RWPE2 (cell line): ENCODE data around the gene ANKLE2.
"Not testable (repeated sequence)": the region's sequence is repeated elsewhere in the genome, so short reads cannot be mapped to it uniquely, and the experiment has no call there.

Experiments used
- ATAC-seq: fragments of 200-7000 bp; cut with Tn5 transposase; 3 replicates; pipeline ENCODE4 v1.9.1; 2021; ENCODE audit warnings: low read depth
- DNase-seq: peaks from one replicate; pipeline ENCODE4 v3.0.0-alpha.2; 2020; ENCODE audit warnings: low spot score
- H3K27ac ChIP-seq: fragments of 450-650 bp; 2 replicates; pipeline ENCODE4 v1.5.1; 2017; ENCODE audit warnings: mild to moderate bottlenecking; ENCODE audit not compliant: poor library complexity, severe bottlenecking
- H3K27me3 ChIP-seq: fragments of 250-450 bp; sonication (Bioruptor Pico); 2 replicates; pipeline ENCODE4 v1.5.1; 2021; ENCODE audit warnings: mild to moderate bottlenecking, moderate library complexity; ENCODE audit not compliant: insufficient read depth, poor library complexity, severe bottlenecking
- H3K36me3 ChIP-seq: fragments of 250-450 bp; sonication (Bioruptor Pico); 2 replicates; pipeline ENCODE4 v1.5.1; 2020; ENCODE audit warnings: low read depth, mild to moderate bottlenecking, moderate library complexity
- H3K4me1 ChIP-seq: fragments of 250-450 bp; sonication (Bioruptor Pico); 2 replicates; pipeline ENCODE4 v1.5.1; 2021; ENCODE audit warnings: mild to moderate bottlenecking, moderate library complexity; ENCODE audit not compliant: insufficient read depth, poor library complexity, severe bottlenecking
- H3K4me3 ChIP-seq: fragments of 250-450 bp; sonication (Bioruptor Pico); 2 replicates; pipeline ENCODE4 v1.5.1; 2021; ENCODE audit warnings: mild to moderate bottlenecking, moderate library complexity; ENCODE audit not compliant: severe bottlenecking
- H3K9me3 ChIP-seq: fragments of 250-450 bp; sonication (Bioruptor Pico); 2 replicates; pipeline ENCODE4 v1.5.1; 2021; ENCODE audit warnings: mild to moderate bottlenecking, moderate library complexity; ENCODE audit not compliant: severe bottlenecking
- TF ChIP-seq, protein P1 (sequence below): fragments of 450-650 bp; IDR thresholded peaks from one replicate; pipeline ENCODE4 v1.5.1; 2017; ENCODE audit warnings: mild to moderate bottlenecking, moderate library complexity; ENCODE audit not compliant: poor library complexity, severe bottlenecking

The ANKLE2 gene

DNA sequence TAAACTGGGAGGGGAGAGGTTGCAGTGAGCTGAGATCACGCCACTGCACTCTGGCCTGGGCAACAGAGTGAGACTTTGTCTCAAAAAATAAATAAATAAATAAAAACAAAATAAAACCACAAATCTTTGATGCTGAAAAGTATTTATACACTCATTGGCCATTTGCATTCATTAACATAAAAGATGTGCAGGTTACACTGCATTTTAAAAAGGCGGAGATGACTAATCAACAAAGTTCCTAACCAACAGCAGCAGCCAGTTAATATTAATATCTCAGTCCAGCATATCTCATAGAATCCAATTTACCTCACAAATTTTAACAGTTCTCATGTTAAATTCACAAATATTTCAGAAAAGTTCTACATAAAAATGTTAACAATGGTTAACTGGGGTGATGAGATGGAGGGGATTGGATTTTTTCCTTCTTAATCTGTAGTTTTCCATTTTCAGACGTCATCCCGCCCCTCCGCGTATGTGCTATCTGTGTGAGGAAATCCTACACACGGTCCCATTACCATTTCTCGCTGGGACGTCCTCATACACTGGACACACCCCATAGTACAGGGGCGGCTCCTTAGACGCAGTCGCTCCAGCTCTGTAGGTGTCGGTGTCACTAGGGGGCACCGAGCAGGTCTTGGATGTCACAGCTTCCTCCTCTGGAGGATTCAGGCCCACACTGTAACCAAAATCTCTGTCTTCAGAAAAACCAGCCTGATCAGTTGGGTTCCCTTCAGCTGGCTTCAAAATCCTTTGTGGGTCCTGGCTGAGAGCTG is 7.3 kb downstream of the ANKLE2 start:
- Histone ChIP-seq H3K4me3 (no peak overlapping the region), H3K27ac (no peak overlapping the region), H3K36me3 (peaks cover 97% of the 10 kb centered on the region), H3K9me3 (no peaks in the 10 kb centered on the region), H3K4me1 (peaks cover 2% of the 10 kb centered on the region), H3K27me3 (no peaks in the 10 kb centered on the region)
- DNase-seq: no peak
- TF ChIP-seq, protein P1, sequence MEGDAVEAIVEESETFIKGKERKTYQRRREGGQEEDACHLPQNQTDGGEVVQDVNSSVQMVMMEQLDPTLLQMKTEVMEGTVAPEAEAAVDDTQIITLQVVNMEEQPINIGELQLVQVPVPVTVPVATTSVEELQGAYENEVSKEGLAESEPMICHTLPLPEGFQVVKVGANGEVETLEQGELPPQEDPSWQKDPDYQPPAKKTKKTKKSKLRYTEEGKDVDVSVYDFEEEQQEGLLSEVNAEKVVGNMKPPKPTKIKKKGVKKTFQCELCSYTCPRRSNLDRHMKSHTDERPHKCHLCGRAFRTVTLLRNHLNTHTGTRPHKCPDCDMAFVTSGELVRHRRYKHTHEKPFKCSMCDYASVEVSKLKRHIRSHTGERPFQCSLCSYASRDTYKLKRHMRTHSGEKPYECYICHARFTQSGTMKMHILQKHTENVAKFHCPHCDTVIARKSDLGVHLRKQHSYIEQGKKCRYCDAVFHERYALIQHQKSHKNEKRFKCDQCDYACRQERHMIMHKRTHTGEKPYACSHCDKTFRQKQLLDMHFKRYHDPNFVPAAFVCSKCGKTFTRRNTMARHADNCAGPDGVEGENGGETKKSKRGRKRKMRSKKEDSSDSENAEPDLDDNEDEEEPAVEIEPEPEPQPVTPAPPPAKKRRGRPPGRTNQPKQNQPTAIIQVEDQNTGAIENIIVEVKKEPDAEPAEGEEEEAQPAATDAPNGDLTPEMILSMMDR: no peak
- ATAC-seq: peak; percentile 28; the same call in 1 of the 3 replicates

DNA sequence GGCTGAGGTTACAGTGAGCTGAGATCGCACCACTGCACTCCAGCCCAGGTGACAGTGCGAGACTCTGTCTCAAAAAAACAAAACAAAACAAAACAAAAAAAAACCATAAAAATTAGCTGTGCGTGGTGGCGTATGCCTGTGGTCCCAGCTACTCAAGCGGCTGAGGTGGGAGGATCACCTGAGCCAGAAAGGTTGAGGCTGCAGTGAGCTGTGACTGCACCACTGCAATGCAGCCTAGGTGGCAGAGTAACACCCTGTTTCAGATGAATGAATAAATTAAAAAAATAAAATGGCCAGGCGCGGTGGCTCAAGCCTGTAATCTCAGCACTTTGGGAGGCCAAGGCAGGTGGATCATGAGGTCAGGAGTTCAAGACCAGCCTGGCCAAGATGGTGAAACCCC is 8.0 kb downstream of the ANKLE2 start:
- peaks cover 100% of the 10 kb centered on the region for H3K36me3 ChIP-seq
- not testable (repeated sequence) for H3K9me3 ChIP-seq, H3K27me3 ChIP-seq, DNase-seq, H3K27ac ChIP-seq, ATAC-seq, H3K4me1 ChIP-seq, H3K4me3 ChIP-seq

DNA sequence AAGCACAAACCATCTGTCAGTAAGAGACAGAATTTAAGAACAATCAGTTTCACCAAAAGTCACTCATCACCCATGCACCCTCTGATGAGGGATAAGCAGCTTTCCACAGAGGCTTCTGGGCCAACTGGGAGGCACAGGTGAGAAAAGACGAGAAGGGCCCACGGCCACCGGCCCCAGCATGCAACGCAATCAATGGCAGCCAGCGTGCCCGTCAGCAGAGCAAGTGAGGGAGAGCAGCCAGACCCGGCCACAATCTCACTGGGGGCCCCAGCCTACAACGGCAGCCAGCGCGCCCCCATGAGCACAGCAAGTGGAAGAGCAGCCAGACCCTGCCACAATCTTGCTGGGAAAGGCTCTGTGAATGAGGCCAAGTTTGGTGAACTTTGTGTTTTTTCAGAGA is 13.3 kb downstream of the ANKLE2 start:
- Histone ChIP-seq H3K4me1 (no peaks in the 10 kb centered on the region), H3K27ac (no peak overlapping the region), H3K9me3 (no peaks in the 10 kb centered on the region), H3K4me3 (no peak overlapping the region), H3K36me3 (peaks cover 100% of the 10 kb centered on the region), H3K27me3 (no peaks in the 10 kb centered on the region)
- DNase-seq: no peak
- no peak for ATAC-seq
- TF ChIP-seq, protein P1: no peak

DNA sequence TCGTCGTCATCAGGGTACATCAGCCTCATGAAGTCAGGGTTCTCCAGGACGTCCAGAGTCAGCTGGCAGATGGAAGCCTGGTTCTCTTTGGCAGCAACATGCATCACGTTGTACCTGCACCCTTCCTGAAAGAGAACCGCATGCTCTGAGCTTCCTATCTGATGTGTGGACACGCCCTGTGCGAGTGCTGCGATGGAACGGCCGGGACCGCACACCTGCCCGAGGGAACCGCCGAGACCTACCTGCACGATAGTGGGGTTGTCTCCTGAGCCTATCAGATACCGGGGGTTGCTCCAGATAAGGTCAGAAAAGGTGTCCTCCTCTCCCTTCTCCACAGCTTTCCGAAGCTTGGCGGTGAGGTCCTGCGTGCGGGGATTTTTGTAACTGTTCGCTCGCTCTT is 13.7 kb downstream of the ANKLE2 start:
- no peaks in the 10 kb centered on the region for H3K27me3 ChIP-seq
- H3K4me1 ChIP-seq: no peaks in the 10 kb centered on the region
- DNase-seq: no peak
- ATAC-seq: no peak
- TF ChIP-seq, protein P1: no peak
- H3K36me3 ChIP-seq: peaks cover 100% of the 10 kb centered on the region
- H3K9me3 ChIP-seq: no peaks in the 10 kb centered on the region
- H3K4me3 ChIP-seq: no peak overlapping the region
- no peak overlapping the region for H3K27ac ChIP-seq

DNA sequence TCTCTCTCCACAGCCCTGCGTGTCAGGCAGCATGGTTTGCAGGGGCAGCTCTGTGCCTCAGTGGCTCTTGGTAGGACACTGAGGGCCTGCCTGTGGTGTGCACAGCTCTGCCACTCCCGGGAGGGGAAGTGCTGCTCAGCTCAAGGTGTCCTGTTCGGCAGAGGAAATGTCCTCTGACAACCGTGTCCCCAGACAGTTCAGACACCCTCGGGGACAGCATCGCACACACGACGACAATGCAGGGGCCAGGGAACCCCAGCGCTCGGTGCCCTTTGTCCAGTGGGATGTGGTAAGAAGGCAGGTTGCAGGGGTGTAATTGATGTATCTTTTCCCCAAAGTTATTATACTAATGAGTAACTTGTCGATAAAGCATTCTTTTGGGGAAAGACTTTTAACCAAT is 14.2 kb downstream of the ANKLE2 start:
- Histone ChIP-seq H3K27me3 (no peaks in the 10 kb centered on the region), H3K4me1 (no peaks in the 10 kb centered on the region), H3K27ac (no peak overlapping the region), H3K36me3 (peaks cover 100% of the 10 kb centered on the region), H3K9me3 (no peaks in the 10 kb centered on the region), H3K4me3 (no peak overlapping the region)
- DNase-seq (no peak), ATAC-seq (no peak)
- TF ChIP-seq, protein P1: no peak
